GM12878 (cell line): ENCODE data around the gene COL25A1. TPM values are rescaled to one million over a fixed set of nuclear protein-coding genes. Genes with fewer than 3 reads are reported as not detected.

Experiments used
- ATAC-seq: fragments of 200-7000 bp; cut with Tn5 transposase; 3 replicates; pipeline ENCODE4 v1.9.1; 2020; ENCODE audit warnings: mild to moderate bottlenecking, moderate library complexity
- BruUV-seq: library from RNA; stranded (reverse); fragments of 400-500 nt; replicated peaks from 2 replicates; lab custom pipeline; 2021; lab: Mats Ljungman, UMichigan
- CTCF ChIA-PET: fragments of 300-600 bp; sonication (Branson Sonifier 250); formaldehyde crosslinking; extraction: SDS; loops from one replicate; lab custom pipeline; 2021; ENCODE audit warnings: inconsistent platforms; lab: Yijun Ruan, JAX
- POLR2A ChIA-PET: fragments of 350-600 bp; formaldehyde crosslinking; extraction: SDS; loops from one replicate; lab custom pipeline; 2021; ENCODE audit warnings: inconsistent platforms; lab: Charles Lee
- RAD21 ChIA-PET: fragments of 300-600 bp; sonication (Branson Sonifier 250); formaldehyde crosslinking; loops from one replicate; lab custom pipeline; 2023; ENCODE audit warnings: antibody characterized with exemption; ENCODE audit not compliant: unreplicated experiment; lab: Charles Lee
- SMC1A ChIA-PET: fragments of 300-600 bp; sonication (Branson Sonifier 250); formaldehyde crosslinking; loops from one replicate; lab custom pipeline; 2023; ENCODE audit not compliant: unreplicated experiment, uncharacterized antibody; lab: Charles Lee
- DNase-seq: peaks from one replicate; pipeline ENCODE4 v3.0.0-alpha.2; 2011; ENCODE audit warnings: low read depth, low spot score
- FAIRE-seq: peaks from 3 replicates; lab custom pipeline; 2011; peaks lifted over from hg19 to GRCh38; lab: Jason Lieb, UNC
- H2AFZ ChIP-seq: 2 replicates; pipeline ENCODE4 v1.6.0; 2011; ENCODE audit warnings: low read depth, low read length, control low read depth; ENCODE audit not compliant: control insufficient read depth
- H3K27ac ChIP-seq: 2 replicates; pipeline ENCODE4 v1.5.1; 2011; ENCODE audit warnings: control low read depth; ENCODE audit not compliant: control insufficient read depth, insufficient read depth
- H3K27me3 ChIP-seq, 2 experiments: replicated peaks in 1 of 2; 2 replicates each; pipeline versions ENCODE4 v1.6.0 to v1.6.1; 2011; ENCODE audit warnings: low read length in 1 of 2; ENCODE audit not compliant: control insufficient read depth in 2 of 2, insufficient read depth in 2 of 2
- H3K36me3 ChIP-seq, 2 experiments: 2 replicates each; pipeline ENCODE4 v1.5.1; 2011; ENCODE audit warnings: low read length in 1 of 2; ENCODE audit not compliant: control insufficient read depth in 2 of 2, insufficient read depth in 2 of 2
- H3K4me1 ChIP-seq: 2 replicates; pipeline ENCODE4 v1.6.1; 2011; ENCODE audit warnings: mild to moderate bottlenecking, low read length, moderate library complexity, mixed read lengths; ENCODE audit not compliant: control insufficient read depth, insufficient read depth
- H3K4me2 ChIP-seq: 2 replicates; pipeline ENCODE4 v1.6.0; 2011; ENCODE audit warnings: control low read depth; ENCODE audit not compliant: control insufficient read depth, insufficient read depth
- H3K4me3 ChIP-seq: fragments of 200-600 bp; sonication (generic); 2 replicates; pipeline ENCODE4 v1.5.1; 2016
- H3K79me2 ChIP-seq: 2 replicates; pipeline ENCODE4 v1.6.0; 2011; ENCODE audit warnings: low read length; ENCODE audit not compliant: control insufficient read depth, insufficient read depth
- H3K9ac ChIP-seq: 2 replicates; pipeline ENCODE4 v1.8.0; 2011; ENCODE audit warnings: low read length, control low read depth, mixed read lengths; ENCODE audit not compliant: control insufficient read depth, insufficient read depth
- H3K9me3 ChIP-seq: replicated peaks from 3 replicates; pipeline ENCODE4 v1.5.1; 2011; ENCODE audit warnings: mild to moderate bottlenecking, low read length; ENCODE audit not compliant: control insufficient read depth, insufficient read depth
- H4K20me1 ChIP-seq: 2 replicates; pipeline ENCODE4 v1.6.0; 2011; ENCODE audit not compliant: control insufficient read depth, insufficient read depth
- PBX3 ChIP-seq: IDR thresholded peaks from 2 replicates; pipeline ENCODE4 v1.6.1; 2011; ENCODE audit warnings: mild to moderate bottlenecking, low read depth, low read length, moderate library complexity; ENCODE audit not compliant: insufficient replicate concordance
- POLR2A ChIP-seq: IDR thresholded peaks from 2 replicates; pipeline ENCODE4 v1.6.1; 2011; ENCODE audit warnings: low read depth, mild to moderate bottlenecking, low read length
- TBL1XR1 ChIP-seq: IDR thresholded peaks from 2 replicates; pipeline ENCODE4 v1.6.1; 2012; ENCODE audit warnings: low read depth, low read length, improper control_type of control experiment
- WGBS: methylation state at CpG from one replicate; pipeline ENCODE4 v1.1.6; 2016; ENCODE audit warnings: low lambda C conversion rate; ENCODE audit not compliant: insufficient replicate concordance, insufficient coverage; ENCODE audit errors: missing lambda C conversion rate; 5-methylcytosine and 5-hydroxymethylcytosine counted together
- in situ Hi-C: fragments of 300-500 bp; cut with MboI; formaldehyde crosslinking; loops from 9 replicates; pipeline ENCODE4 v1.14.3; 2018; ENCODE audit warnings: mixed read lengths
- intact Hi-C: fragments of 100-400 bp; cut with micrococcal nuclease; formaldehyde crosslinking; loops from one replicate; pipeline ENCODE4 v1.14.2; 2022; ENCODE audit not compliant: unreplicated experiment
- polyA plus RNA-seq, 11 experiments: library from polyadenylated mRNA; depleted of rRNA in 4 of 11; unstranded in 6 of 11; stranded (reverse) in 5 of 11; fragments of >200 nt; fragmentation: Nextera tagmentation in 4 of 11; fragmentation: Illumina TruSeq in 1 of 11; extraction: Ambion mirVana in 4 of 11; extraction: Trizol in 1 of 11; gene quantifications; 1 replicate in 1 of 11; 2 replicates in 10 of 11; pipeline versions ENCODE4 v1.2.1 to v1.2.3, GENCODE V29; 2011 to 2016; ENCODE audit warnings: inconsistent platforms in 2 of 11, missing spikeins in 2 of 11, low read depth in 1 of 11
- total RNA-seq, 4 experiments: library from RNA; depleted of rRNA in 3 of 4; stranded (reverse); fragments of >200 nt in 3 of 4; fragmentation: Illumina TruSeq in 1 of 4; extraction: Trizol in 1 of 4; gene quantifications; 2 replicates each; pipeline versions ENCODE4 v1.2.1 to v1.2.3, GENCODE V29; 2013 to 2021

Gene COL25A1
- total and polyA plus RNA-seq, 10 of the 15 experiments (the other 5 are each of a cell fraction or from before 2014, with no cell fraction given), result 0.01 to 0.26 (median 0.12) TPM; not detected in 6

GRCh38 chr4:109275066-109275745, 27.3 kb downstream of the COL25A1 start:
- POLR2A ChIA-PET, result interaction anchor here (0.7 to 5.0 kb wide), 2 partner anchors 9 to 40 kb away, joined by 3 to 21 read pairs; no protein-coding TSS in a partner anchor

More at GRCh38 chr4:109275066-109275745, 27.3 kb downstream of the COL25A1 start:
- Histone ChIP-seq H3K4me3 (no peak overlapping the region), H3K27ac (no peak overlapping the region), H2AFZ (no peak overlapping the region), H3K4me2 (no peak overlapping the region), H4K20me1 (no peaks in the 10 kb centered on the region), H3K79me2 (no peaks in the 10 kb centered on the region), H3K27me3 (no peaks in the 10 kb centered on the region), H3K9me3 (no peaks in the 10 kb centered on the region), H3K36me3 (no peaks in the 10 kb centered on the region), H3K9ac (no peak overlapping the region), H3K4me1 (no peaks in the 10 kb centered on the region; the same call in 1 of the 2 replicates)
- SMC1A ChIA-PET, result interaction anchor here (0.6 to 1.9 kb wide), 3 partner anchors 8 to 60 kb away, joined by 3 to 5 read pairs (median 5); no protein-coding TSS in a partner anchor
- BruUV-seq, result no TSS peak
- FAIRE-seq (peak; percentile 13), DNase-seq (no peak), ATAC-seq (no peak)
- CTCF ChIA-PET, result interaction anchor here (0.6 to 2.0 kb wide), 2 partner anchors 8 to 9 kb away, joined by 3 to 7 read pairs; no protein-coding TSS in a partner anchor
- in situ Hi-C loops (no loop called here), intact Hi-C loops (no loop called here)
- 31% methylated on average over 6 of the region's 6 CpGs for WGBS
- TF ChIP-seq TBL1XR1 (no peak), PBX3 (no peak), POLR2A (no peak)
- RAD21 ChIA-PET, result interaction anchor here (1.3 kb wide), 1 partner anchor 10 kb away, joined by 4 read pairs; no protein-coding TSS in a partner anchor
